GM18508 (cell line): ENCODE data around the gene UQCR11.

Source experiments
- ATAC-seq: cut with Tn5 transposase; IDR thresholded peaks from one replicate; pipeline ENCODE4 v1.9.1; 2021; ENCODE audit warnings: moderate number of reproducible peaks; ENCODE audit not compliant: insufficient read depth, unreplicated experiment

UQCR11 gene

GRCh38 chr19:1636325-1637236 is 31.3 kb upstream of the UQCR11 start:
- no peak for ATAC-seq

DNA sequence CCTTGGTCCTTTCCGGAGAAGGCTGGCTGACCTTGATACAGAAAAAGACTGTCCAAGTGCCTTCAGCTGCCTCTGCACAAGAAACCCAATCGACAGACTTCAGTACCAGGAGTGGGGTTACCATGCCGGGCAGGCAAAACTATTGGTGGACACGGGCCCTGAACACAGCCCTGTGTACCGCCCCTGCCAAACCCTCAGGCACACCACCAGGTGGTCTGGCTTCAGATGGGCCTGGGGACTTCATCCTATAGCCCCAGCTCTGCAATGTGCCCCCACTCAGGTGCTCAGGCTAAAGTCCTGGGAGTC is 29.6 kb upstream of the UQCR11 start:
- ATAC-seq = no peak

GRCh38 chr19:1634242-1634937 is 29.1 kb upstream of the UQCR11 start:
- ATAC-seq = no peak

- ATAC-seq = no peak
Observed at GRCh38 chr19:1633269-1633826, 28.1 kb upstream of the UQCR11 start.

GRCh38 chr19:1632462-1633268 is 27.4 kb upstream of the UQCR11 start:
- ATAC-seq = no peak

- no peak for ATAC-seq
Observed at GRCh38 chr19:1631557-1632100, 26.4 kb upstream of the UQCR11 start.

GRCh38 chr19:1630811-1631210 is 25.5 kb upstream of the UQCR11 start:
- no peak for ATAC-seq

DNA sequence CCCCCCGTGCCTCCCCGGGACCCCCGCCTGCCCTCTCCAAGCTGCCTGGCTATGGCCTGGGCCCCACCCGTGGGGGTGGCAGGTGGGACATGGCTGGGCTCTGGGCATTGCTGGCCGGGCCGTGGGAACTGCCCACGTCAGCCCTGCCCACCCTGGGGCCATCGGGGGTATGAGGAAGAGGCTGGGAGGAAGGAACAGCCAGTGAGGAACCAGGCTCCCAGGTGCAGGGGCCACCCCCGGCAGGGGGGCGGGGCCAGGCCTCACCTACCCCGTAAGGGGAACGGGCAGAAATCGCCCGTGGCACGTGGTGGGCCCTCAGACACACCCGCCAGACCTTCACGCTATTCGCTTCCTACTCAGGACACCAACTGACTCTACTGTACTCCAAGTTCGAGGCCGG is 24.8 kb upstream of the UQCR11 start:
- no peak for ATAC-seq

- no peak for ATAC-seq
Observed at GRCh38 chr19:1629256-1629808, 24.1 kb upstream of the UQCR11 start.

GRCh38 chr19:1627194-1627593 is 21.9 kb upstream of the UQCR11 start:
- no peak for ATAC-seq

DNA sequence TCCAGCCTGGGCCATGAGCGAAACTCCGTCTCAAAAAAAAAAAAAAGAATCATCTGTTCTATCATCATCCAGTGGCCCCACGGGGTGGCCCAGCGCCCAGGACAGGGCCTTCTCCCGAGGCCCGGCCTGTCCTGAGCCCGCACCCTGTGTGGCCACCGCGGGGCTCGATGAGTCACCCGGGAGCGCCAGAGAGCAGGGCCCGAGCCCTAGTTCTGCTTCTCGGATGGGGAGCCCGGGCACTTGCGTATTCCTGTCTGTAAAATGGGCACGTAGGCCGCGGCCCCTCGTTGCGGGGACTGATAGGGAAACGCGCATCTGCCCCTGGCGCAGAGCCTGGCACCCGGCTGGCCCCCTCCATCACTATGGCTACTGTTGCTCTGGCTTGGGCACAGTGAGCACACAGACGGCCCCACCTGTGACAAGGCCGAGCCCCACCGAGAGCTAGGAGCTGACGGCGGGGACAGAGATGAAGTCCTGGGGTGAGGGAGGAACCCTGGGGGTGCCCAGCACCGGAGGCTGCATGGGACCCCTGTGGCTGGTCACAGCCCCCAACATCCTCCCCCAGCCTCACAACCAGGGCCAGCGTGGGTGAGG is 21.3 kb upstream of the UQCR11 start:
- no peak for ATAC-seq

DNA sequence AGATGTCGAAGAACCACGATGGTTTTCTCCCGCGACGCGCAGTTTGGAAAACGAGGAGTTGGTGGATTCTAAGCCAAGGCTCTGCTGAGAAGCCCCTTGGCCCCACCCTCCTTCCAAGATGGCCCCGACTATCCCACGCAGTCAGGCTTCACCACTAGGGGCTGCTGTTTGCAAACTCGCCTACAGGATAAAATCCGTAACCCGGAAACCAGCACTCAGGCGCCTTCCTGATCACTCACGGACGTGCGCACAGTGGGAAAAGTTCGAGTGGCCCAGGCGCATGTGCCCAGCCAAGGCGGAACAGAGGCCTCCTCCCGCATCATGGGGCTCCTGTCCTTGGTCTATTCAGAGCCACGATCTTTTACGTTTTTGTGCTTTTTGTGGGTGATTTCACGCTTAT is 19.2 kb upstream of the UQCR11 start:
- ATAC-seq = no peak

DNA sequence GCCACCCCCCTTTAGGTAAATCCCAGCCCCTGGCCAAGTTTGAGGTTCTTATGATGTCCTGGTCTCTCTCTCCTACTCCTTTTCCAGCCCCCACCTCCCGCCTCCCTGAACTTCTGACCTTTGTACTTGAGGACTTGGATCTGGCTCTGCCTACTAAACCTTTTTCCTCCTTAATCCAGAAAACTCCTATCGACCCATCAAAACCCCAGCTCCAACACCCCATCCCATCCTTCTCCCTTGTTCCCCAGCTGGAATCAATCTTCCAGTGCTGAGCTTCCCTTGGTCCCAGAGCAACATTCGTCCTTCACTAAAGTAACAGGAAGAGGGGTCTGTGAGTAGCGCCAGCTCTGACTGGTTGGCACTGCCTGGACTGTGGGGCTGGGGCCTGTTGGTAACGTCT is 17.3 kb upstream of the UQCR11 start:
- no peak for ATAC-seq

DNA sequence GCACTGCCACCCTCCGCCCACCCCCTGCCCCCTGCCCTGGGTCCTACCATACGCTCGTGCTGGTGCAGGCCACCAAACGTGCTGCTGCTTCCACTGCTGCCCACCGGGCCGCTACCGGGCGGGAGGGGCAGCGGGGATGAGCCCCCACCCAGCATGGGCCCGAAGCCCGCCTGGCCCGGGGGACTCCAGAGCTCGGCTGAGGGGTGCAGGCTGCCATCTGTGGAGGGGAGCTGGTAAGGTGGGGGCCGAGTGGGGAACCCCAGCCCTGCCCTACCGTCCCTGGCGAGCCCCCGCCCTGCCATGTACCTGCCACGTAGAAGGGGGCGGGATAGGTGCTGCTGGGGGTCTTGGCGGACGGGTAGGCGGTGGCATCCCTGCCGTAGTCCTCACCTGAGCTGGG is 16.7 kb upstream of the UQCR11 start:
- ATAC-seq = no peak

- no peak for ATAC-seq
Observed at GRCh38 chr19:1621574-1621973, 16.3 kb upstream of the UQCR11 start.

- ATAC-seq = no peak
Observed at GRCh38 chr19:1621021-1621420, 15.8 kb upstream of the UQCR11 start.

- no peak for ATAC-seq
Observed at GRCh38 chr19:1620502-1620901, 15.2 kb upstream of the UQCR11 start.

DNA sequence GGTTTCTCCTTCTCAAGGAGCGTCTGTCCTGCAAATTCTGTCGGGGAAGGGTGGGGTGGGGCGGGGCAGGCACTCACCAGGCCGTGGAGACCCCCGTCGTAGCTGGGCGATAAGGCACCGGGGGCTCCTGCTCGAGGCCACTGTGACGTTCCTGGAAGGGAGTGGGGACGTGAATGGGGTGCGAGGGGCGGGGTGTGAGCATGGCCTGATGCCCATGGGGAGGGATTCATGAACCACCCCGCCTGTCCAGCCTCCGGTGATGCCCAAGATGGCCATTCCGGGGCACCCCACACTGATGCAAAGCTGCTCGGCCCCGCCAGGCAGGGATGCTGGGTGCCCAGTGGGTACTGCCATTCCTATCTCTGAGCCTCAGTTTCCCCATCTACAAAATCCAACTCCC is 14.4 kb upstream of the UQCR11 start:
- ATAC-seq = no peak

DNA sequence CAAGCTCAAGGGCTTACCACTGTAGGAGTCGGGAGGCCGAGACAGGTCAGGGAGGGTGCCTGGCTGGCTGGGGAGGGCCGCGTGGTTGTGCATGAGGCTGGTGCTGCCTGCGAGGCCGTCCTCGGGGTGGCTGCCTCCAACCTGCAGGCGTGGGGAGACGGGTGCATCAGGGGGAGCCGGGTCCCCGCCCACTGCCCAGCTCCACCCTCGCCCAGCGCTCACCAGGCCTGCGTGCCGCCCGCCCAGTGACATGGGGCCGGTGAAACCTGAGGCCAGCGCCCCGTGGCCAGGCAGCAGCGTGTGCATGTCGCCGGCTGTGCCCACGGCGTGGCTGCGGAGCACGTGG is 13.8 kb upstream of the UQCR11 start:
- no peak for ATAC-seq
